HG02678 (cell line): ENCODE measurements around the gene FGF7.
"Not testable (repeated sequence)": the region's sequence is repeated elsewhere in the genome, so short reads cannot be mapped to it uniquely, and the experiment has no call there.

ENCODE experiments used
- ATAC-seq: cut with Tn5 transposase; IDR thresholded peaks from one replicate; pipeline ENCODE4 v1.9.1; 2021; ENCODE audit warnings: mild to moderate bottlenecking, moderate library complexity; ENCODE audit not compliant: unreplicated experiment

FGF7 gene, protein sequence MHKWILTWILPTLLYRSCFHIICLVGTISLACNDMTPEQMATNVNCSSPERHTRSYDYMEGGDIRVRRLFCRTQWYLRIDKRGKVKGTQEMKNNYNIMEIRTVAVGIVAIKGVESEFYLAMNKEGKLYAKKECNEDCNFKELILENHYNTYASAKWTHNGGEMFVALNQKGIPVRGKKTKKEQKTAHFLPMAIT

DNA sequence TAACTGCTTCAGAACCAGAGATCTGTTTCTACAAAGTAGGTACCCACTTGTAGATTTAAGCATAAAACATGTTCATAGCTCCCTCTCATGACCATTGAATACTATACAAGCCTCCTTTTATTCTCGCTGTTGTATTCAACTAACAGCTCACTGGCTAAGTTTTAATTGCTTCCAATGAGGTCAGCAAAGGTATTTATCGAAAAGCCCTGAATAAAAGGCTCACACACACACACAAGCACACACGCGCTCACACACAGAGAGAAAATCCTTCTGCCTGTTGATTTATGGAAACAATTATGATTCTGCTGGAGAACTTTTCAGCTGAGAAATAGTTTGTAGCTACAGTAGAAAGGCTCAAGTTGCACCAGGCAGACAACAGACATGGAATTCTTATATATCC lies at the start of gene FGF7:
Gene FGF7 (plus strand): TSS at position 222 of the 400 bp plus-strand sequence. CDS start 1,056 bp downstream, outside the sequence.
- ATAC-seq: no peak

DNA sequence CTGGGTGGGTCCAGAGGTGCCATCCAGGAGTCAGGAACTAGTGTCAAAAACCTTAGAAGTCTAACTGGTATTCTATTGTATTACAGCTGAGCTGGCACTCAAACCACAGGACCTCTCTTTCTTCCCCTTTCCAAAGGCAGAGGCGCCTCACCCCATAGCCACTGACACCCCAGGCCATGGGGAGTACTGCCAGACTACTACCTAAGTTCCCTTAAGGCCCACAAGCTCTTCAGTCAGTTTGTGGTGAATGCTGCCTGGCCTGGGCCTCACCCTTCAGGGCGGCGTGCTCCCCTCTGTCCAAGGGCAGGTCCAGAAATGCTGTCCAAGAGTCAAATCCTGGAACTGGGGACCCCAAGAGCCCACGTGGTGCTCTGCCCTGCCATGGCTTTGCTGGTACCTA lies 43.0 kb upstream of the FGF7 start:
- no peak for ATAC-seq

DNA sequence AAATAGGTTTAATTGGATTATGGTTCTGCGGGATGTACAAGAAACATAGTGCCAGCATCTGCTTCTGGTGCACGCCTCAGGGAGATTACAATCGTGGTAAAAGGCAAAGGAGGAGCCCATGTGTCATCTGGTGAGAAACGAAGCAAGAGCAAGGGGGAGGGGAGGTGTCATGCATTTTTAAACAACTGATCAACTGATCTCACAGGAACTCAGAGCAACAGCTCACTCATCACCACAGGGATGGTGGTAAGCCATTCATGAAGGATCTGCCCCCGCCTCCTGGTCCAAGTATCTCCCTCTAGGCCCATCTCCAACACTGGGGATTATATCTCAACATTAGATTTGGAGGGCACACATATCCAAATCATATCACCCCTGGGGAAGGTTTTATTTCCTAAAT lies 42.1 kb upstream of the FGF7 start:
- ATAC-seq: no peak

DNA sequence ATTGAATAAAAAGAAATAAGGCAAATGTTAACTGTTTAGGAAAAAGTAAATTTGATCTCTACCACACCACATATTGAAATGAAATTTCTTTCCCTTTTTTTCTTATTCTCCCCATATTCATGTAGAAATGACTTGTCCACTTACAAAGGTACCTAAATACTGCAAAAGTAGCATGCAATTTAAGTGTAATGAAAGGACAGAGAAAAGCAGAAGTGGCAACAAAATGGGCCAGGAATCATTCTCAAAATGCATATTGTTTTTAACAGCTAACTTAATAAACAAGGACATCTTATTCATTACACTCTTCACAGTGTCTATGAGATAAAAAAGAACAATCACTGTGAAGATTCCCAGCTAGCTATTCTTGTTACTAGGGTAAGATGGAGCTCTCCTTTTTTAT lies 40.6 kb upstream of the FGF7 start:
- no peak for ATAC-seq

DNA sequence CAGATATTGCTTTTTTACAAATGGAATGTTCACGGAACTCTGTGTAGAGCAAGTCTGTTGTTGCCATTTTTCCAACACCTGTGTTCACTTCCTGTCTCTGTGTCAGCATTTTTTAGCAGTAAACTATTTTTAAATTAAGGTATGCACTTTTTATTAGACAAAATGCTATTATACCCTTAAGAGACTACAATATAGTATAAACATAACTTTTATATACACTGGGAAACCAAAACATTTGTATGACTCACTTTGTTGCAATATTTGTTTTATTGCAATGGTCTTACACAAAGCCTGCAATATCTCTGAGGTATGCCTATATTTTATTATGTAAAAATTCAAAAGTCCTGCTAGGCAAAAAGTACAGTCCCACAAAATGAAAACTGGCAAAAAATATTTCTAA lies 39.8 kb upstream of the FGF7 start:
- no peak for ATAC-seq

DNA sequence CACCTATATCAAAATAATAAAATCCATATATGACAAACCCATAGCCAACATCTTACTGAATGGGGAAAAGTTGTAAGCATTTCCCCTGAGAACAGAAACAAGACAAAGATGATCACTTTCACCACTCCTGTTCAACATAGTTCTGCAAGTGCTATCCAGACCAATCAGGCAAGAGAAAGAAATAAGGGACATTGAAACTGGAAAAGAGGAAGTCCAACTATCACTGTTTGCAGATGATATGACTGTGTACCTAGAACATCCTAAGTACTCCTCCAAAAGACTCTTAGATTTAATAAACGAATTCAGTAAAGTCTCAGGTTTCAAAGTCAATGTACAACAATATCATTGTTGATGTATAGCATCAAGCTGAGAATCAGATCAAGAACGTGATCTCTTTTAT lies 35.6 kb upstream of the FGF7 start:
- no peak for ATAC-seq

DNA sequence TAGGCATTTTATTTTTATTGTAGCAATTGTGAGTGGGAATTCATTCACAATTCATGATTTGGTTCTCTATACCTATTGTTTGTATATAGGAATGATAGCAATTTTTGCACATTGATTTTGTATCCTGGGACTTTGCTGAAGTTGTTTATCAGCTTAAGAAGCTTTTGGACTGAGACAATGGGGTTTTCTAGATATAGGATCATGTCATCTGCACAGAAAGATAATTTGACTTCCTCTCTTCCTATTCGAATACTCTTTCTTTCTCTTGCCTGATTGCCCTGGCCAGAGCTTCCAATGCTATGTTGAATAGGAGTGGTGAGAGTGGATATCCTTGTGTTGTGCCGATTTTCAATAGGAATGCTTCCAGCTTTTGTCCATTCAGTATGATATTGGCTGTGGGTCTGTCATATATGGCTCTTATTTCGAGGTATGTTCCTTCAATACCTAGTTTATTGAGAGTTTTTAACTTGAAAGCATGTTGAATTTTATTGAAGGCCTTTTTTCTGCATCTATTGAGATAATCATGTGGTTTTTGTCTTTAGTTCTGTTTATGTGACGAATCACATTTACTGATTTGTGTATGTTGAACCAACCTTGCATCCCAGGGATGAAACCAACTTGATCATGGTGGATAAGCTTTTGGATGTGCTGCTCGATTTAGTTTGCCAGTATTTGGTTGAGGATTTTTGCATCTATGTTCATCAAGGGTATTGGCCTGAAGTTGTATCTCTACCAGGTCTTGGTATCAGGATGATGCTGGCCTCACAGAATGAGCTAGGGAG lies 20.3 kb upstream of the FGF7 start:
- not testable (repeated sequence) for ATAC-seq

DNA sequence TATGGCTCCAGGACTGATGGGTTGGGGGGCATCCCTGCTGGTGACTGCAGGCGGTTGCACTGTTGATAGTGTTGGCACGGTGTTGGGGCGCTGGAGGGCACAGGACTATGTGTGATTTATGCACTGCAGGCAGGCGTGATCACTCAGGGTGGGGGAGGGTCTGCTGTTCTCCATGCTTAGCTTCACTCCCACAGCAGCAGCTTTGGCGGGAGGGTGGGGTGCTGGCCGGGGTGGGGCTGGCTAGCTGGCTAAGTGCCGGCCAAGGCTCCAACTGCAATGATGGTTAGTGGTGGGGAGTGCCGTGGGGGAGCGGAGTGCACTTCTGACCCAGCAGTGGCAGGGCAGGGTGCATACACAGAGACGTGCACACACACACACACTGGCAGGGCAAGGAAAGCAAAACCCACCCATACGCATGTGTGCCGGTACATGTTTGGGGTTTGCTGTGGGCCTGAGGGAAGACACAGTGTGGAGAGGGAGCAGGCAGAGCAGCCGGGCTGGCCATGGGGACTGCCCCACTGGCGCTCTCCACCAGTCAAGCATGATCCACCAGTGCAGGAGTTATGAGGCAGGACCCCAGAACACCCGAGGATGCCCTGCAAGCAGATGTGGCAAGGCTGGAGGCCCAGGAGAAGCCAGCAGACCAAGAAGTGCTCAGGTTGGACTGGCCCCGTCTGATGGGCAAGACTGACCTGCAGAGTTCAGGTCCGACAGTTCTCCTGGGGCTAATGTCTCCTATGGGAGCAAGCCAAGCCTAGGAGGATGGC lies 16.5 kb upstream of the FGF7 start:
- ATAC-seq: no peak

DNA sequence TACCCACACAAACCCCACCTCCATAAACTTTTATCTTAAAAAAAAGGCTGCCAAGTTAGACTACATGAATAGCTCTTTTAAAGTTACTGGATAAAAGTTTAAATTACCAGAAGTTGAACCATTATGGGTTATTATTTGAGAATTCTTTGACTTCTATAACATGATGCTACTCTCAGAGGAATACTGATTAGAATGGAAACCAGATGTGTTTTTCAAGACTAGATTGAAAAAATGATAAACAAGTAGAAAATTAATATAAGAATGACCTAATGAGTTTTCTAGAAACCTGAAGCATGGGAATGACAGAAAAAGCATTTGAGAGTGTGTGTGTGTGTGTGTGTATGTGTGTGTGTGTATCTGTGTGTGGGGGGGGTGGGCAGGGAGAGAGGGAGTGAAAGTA lies 12.4 kb upstream of the FGF7 start:
- ATAC-seq: no peak

DNA sequence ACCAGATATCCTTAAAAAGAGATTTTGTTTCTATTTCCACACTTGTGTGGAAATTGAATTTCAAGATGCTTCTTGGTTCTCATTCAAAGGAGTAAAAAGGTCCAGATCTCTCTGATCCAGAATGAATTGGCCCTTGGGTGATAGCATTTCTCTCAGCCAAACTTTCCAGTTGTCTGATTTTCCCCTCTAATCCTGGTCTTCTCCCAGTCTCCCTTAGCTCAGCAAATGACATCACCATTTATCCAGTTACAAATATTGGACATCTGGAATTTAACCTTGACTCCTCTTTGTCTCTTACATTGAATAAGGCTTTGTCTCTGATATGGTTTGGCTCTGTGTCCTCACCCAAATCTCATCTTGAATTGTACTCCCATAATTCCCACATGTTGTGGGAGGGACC lies 10.2 kb upstream of the FGF7 start:
- no peak for ATAC-seq

DNA sequence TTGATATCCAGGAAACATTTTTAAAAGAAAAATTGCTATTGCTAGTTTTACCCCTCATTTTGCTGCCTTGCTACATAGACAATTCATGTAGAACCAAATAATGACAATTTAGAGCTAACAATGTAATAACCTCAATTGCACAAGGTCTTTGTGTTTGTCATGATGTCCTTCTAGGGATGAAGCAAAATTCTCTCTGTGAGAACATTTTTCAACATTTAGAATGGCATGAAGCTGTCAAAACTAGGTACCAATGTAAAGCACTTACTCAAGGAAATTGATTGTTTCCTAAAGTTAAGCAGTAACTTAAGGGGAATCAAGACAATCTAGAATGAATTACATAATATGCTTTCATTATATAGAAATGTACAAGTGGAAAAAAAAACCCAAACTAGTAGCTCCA lies 7.9 kb upstream of the FGF7 start:
- ATAC-seq: no peak

DNA sequence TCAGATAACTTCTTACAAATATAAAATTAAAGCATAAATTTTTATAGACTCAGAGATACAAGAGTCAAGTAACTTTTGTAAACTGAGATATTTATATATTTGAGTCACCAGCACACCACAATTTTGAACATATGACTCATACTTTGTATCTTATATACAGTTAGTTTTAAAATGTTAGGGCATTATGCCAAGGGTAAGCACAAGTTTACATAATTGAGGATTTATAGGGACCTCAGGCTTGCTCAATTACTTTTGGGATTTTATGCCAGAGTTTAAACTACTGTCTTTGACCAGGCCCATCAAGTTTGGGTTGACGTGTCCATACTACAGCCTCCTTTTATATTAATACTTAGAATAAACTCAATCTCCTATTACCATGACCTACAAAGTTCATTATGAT lies 7.4 kb upstream of the FGF7 start:
- ATAC-seq: no peak

DNA sequence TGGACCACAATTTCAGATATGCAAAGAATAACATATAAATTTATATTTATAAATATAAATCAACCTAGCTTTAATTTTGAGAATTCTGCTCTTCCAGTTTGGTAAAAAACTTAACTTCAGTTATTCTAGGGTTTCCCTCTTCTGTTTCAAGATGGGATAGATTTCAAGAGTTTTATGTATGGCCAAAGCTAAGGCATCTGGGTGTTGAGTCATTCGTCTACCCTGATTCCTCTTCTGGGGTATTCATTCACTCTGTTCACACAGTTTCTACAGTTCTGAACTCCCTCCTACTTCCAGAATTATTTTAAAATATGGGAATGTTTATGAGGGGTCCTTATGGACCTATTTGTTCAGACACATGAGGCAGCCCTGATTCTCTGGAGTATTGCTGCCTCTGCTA lies 4.2 kb upstream of the FGF7 start:
- no peak for ATAC-seq

DNA sequence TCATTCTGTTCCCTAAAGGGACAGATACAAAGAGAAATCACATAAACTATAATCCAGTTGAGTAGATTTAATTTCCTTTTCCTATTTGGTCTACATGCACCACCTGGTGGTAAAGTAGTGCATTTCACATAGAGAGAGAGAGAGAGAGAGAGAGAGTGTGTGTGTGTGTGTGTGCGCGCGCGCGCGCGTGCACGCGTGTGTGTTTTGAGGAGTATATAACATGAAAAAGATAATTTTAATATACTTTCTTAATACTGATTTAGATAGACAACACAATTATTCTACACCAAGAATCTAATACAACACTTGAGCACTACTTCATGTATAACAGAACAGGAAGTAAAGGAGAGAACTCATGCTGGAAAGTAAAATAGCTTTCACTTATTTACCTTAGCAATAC lies 1.1 kb upstream of the FGF7 start:
- ATAC-seq: no peak

DNA sequence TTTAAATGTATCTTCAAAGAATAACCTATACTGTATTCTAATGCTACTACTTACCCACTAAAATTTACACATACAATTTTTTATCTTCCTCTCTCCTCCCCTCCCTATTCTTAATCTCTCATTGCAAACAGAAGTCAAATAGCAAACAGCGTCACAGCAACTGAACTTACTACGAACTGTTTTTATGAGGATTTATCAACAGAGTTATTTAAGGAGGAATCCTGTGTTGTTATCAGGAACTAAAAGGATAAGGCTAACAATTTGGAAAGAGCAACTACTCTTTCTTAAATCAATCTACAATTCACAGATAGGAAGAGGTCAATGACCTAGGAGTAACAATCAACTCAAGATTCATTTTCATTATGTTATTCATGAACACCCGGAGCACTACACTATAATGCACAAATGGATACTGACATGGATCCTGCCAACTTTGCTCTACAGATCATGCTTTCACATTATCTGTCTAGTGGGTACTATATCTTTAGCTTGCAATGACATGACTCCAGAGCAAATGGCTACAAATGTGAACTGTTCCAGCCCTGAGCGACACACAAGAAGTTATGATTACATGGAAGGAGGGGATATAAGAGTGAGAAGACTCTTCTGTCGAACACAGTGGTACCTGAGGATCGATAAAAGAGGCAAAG lies 984 bp downstream of the FGF7 start:
- ATAC-seq: no peak

DNA sequence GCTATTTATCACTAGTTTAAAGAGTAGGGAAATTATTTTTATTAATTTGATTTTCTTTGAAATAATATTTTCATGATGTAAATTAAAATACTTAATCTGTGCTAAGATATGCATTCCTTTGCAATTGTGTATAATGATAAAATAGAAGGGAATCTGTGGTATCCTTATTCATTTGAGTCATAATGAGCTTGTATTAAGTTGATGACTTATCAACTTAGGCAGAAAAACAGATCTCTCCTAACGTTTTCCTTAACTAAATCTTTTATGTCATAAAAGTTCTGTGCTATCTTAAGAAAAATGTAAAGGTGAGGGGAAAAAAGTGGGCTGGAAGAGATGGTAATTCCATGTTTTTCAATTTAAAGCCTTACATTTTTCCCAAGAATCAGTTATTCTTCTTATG lies 1.9 kb downstream of the FGF7 start:
- ATAC-seq: no peak

DNA sequence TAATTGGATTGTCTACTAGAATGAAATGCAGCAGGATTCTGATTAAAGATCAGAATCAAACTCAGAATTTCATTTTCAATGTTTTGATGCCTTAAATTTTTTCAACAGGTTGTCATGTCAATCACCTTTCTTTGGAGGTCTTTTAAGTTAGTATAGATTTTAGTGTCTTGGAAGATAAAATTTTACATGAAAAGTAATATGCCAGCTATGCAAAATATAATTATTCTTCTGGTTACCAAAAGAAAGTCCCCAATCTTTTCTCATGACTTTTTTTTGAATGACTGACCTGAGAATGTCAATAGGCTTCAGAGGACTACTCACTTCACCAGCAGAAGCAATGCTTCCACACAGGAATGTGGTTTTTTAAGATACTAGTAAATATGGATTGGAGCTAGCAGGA lies 4.3 kb downstream of the FGF7 start:
- no peak for ATAC-seq

DNA sequence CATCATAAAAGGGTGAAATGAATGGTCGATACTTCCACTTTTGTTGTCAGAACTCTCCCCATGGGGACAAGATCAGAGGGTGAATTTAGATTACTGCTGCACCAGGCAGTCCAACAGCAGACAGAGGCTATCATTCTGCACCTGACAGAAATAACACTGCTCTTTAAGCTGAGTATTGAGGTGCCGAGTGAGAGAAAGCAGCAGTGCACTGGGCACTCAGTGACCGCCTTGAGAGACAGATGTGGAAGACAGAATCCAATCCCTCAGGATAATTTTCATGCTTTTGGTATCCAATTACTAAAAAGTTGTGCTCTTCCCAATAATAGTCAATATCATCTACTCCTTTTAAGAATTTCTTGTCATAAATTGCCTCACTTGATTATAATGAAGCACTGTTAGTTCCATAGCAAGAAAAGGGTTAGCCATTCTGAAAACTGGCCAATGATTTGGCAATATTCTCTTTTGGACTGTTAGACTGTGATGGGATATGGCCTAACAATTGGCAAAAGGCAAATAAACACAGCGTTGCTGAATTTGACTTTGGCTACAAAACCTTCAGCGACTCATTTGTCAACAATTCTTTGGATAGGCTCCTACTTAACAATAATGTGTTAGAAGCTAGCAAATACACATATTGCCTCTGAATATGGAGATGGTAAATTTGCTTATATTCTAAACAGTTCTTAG lies 5.5 kb downstream of the FGF7 start:
- ATAC-seq: no peak

DNA sequence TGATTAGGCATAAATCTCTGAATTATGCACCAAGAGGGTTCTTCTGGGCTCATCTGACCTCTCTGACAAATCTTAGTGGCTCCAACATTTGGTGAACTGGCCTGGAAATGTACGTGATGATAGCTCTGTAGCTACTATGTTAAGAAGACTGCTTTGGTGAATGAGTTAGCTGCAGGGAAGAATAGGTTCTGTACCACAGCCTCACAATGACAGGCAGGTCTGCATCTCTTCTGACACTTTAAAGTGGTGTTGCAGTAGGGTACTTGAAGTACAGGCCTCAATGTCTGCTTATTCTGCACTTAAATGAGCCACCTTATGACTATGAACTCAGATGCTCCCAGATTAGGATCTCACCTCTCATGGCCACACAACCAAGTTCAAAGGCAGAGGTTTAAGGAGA lies 7.0 kb downstream of the FGF7 start:
- ATAC-seq: no peak

DNA sequence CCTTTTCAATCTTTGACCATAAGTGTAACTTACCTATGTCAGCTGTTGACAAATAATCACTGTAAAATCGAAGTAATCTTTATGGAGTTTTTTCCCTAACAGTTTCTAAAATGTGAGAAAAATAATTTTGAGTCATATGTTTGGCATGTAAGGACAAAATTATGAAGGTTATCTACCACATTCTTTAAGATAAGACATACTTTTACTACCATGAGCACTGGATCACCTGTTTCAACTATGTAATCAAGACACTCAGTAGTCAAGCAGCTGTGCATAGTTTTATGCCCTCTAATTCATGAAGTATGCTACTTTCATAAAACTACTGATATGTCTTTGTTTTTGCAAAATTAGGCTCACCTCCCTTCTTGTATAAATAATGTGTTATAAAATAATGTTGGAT lies 12.1 kb downstream of the FGF7 start:
- ATAC-seq: no peak

DNA sequence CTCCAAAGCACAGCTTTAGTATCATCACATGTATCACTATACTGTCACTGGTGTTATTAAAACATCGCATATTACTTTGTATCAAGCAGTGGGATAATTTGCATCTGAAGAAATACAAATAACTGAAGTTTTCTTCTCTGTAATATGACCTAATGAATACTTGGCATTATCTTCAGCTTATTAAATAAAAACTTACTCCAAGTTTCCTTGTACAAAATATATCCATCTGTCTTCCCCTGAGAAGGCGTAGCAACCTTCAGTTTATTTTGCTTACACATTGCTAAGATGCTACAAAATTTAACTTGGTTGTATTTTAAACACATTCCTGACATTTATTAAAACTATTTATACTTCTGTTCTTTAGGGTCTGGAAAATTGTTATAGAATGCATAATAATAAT lies 13.7 kb downstream of the FGF7 start:
- ATAC-seq: no peak
